CD14-positive monocyte (primary cell): ENCODE results near the gene TEAD1. TPM values are rescaled to one million over a fixed set of nuclear protein-coding genes. Genes with fewer than 3 reads are reported as not detected.

ENCODE experiments used
- DNase-seq, 3 donors: peaks; one replicate each; pipeline ENCODE4 v3.0.0-alpha.2; 2011 to 2022
- H2AFZ ChIP-seq: 2 replicates; pipeline ENCODE4 v1.6.0; 2012; ENCODE audit warnings: mild to moderate bottlenecking, low read depth, low read length, inconsistent platforms; ENCODE audit not compliant: insufficient read depth, poor library complexity, severe bottlenecking
- H3K27ac ChIP-seq, 2 donors: 1 replicate in 1 of 2; 2 replicates in 1 of 2; pipeline ENCODE4 v1.5.1; 2012 to 2013; ENCODE audit warnings: low read length in 2 of 2, control low read depth in 1 of 2, inconsistent platforms in 1 of 2, low read depth in 1 of 2, mild to moderate bottlenecking in 1 of 2
- H3K27me3 ChIP-seq, 2 donors: one replicate each; pipeline versions ENCODE4 v1.6.0 to v1.6.1; 2011 to 2013; ENCODE audit warnings: low read length in 2 of 2; ENCODE audit not compliant: control insufficient read depth in 2 of 2, insufficient read depth in 2 of 2
- H3K36me3 ChIP-seq, 2 donors: replicated peaks in 1 of 2; 1 replicate in 1 of 2; 2 replicates in 1 of 2; pipeline versions ENCODE4 v1.5.1 to v1.6.1; 2012 to 2013; ENCODE audit warnings: low read length in 2 of 2, control low read depth in 1 of 2, inconsistent platforms in 1 of 2, mild to moderate bottlenecking in 1 of 2; ENCODE audit not compliant: insufficient read depth in 2 of 2, control insufficient read depth in 1 of 2
- H3K4me1 ChIP-seq, 2 donors: 1 replicate in 1 of 2; 2 replicates in 1 of 2; pipeline versions ENCODE4 v1.5.1 to v1.6.1; 2012 to 2013; ENCODE audit warnings: low read length in 2 of 2, control low read depth in 1 of 2, inconsistent platforms in 1 of 2, mild to moderate bottlenecking in 1 of 2, moderate library complexity in 1 of 2; ENCODE audit not compliant: insufficient read depth in 2 of 2, control insufficient read depth in 1 of 2
- H3K4me2 ChIP-seq: replicated peaks from 2 replicates; pipeline ENCODE3; 2012; ENCODE audit warnings: low read length, moderate library complexity, mild to moderate bottlenecking; ENCODE audit not compliant: poor library complexity, severe bottlenecking; ENCODE audit errors: extremely low read depth
- H3K4me3 ChIP-seq, 3 experiments: fragments of 200-600 bp in 1 of 3; sonication (generic) in 1 of 3; replicated peaks in 1 of 3; 1 replicate in 2 of 3; 2 replicates in 1 of 3; pipeline ENCODE4 v1.5.1; 2011 to 2013; ENCODE audit warnings: low read length in 3 of 3, mild to moderate bottlenecking in 3 of 3, control low read depth in 2 of 3, low read depth in 2 of 3, inconsistent platforms in 1 of 3, moderate library complexity in 1 of 3
- H3K79me2 ChIP-seq: 2 replicates; pipeline ENCODE4 v1.6.0; 2012; ENCODE audit warnings: mild to moderate bottlenecking, control low read depth, inconsistent platforms, low read length, moderate library complexity; ENCODE audit not compliant: insufficient read depth
- H3K9ac ChIP-seq: 2 replicates; pipeline ENCODE4 v1.6.0; 2017; ENCODE audit warnings: low read length, mild to moderate bottlenecking; ENCODE audit not compliant: insufficient read depth, poor library complexity, severe bottlenecking
- H3K9me3 ChIP-seq, 2 donors: replicated peaks in 1 of 2; 1 replicate in 1 of 2; 2 replicates in 1 of 2; pipeline versions ENCODE4 v1.5.1 to v1.6.1; 2012 to 2013; ENCODE audit warnings: low read length in 2 of 2, control low read depth in 1 of 2; ENCODE audit not compliant: control insufficient read depth in 1 of 2, insufficient read depth in 1 of 2
- H4K20me1 ChIP-seq: 2 replicates; pipeline ENCODE4 v1.6.0; 2012; ENCODE audit warnings: mild to moderate bottlenecking, low read length, control low read depth, moderate library complexity; ENCODE audit not compliant: insufficient read depth
- H3K27ac Mint-ChIP-seq, 7 donors: one replicate each; pipeline ENCODE4 v1.8.0; 2020; ENCODE audit warnings: mild to moderate bottlenecking in 7 of 7, mixed read lengths in 7 of 7, moderate library complexity in 6 of 7, inconsistent platforms in 2 of 7
- H3K27me3 Mint-ChIP-seq, 3 donors: one replicate each; pipeline ENCODE4 v1.8.0; 2021 to 2022; ENCODE audit warnings: low read depth in 3 of 3, mild to moderate bottlenecking in 3 of 3, mixed read lengths in 3 of 3, moderate library complexity in 3 of 3, inconsistent platforms in 1 of 3
- H3K36me3 Mint-ChIP-seq, 2 donors: one replicate each; pipeline ENCODE4 v1.8.0; 2020; ENCODE audit warnings: mixed read lengths in 2 of 2, inconsistent platforms in 1 of 2, mild to moderate bottlenecking in 1 of 2
- H3K4me1 Mint-ChIP-seq: one replicate; pipeline ENCODE4 v1.8.0; 2020; ENCODE audit warnings: mild to moderate bottlenecking, mixed read lengths
- H3K4me3 Mint-ChIP-seq, 2 donors: one replicate each; pipeline ENCODE4 v1.8.0; 2020; ENCODE audit warnings: mild to moderate bottlenecking in 2 of 2, mixed read lengths in 2 of 2, moderate library complexity in 1 of 2
- H3K9me3 Mint-ChIP-seq, 7 donors: one replicate each; pipeline ENCODE4 v1.8.0; 2020 to 2022; ENCODE audit warnings: mixed read lengths in 7 of 7, mild to moderate bottlenecking in 6 of 7, moderate library complexity in 6 of 7, inconsistent platforms in 2 of 7
- CTCF ChIP-seq: fragments of 200-600 bp; IDR thresholded peaks from one replicate; pipeline ENCODE4 v1.8.0; 2022; ENCODE audit warnings: antibody characterized with exemption, mild to moderate bottlenecking
- WGBS: methylation state at CpG from one replicate; pipeline ENCODE4 v1.1.5; 2013; ENCODE audit warnings: missing lambda C conversion rate; ENCODE audit not compliant: insufficient coverage; 5-methylcytosine and 5-hydroxymethylcytosine counted together
- intact Hi-C, 2 donors: fragments of 100-400 bp; cut with micrococcal nuclease; formaldehyde crosslinking; loops; one replicate each; pipeline versions ENCODE4 v1.15.0 to v1.15.1; 2023
- polyA plus RNA-seq, 3 donors: library from polyadenylated mRNA; depleted of rRNA in 1 of 3; unstranded in 2 of 3; stranded (reverse) in 1 of 3; fragments of 300-500 nt in 2 of 3; fragments of >200 nt in 1 of 3; fragmentation: Illumina TruSeq in 2 of 3; gene quantifications; 1 replicate in 2 of 3; 2 replicates in 1 of 3; pipeline ENCODE4 v1.2.3, GENCODE V29; 2012 to 2021

TEAD1 gene
- polyA plus RNA-seq, 3 donors: not detected

DNA sequence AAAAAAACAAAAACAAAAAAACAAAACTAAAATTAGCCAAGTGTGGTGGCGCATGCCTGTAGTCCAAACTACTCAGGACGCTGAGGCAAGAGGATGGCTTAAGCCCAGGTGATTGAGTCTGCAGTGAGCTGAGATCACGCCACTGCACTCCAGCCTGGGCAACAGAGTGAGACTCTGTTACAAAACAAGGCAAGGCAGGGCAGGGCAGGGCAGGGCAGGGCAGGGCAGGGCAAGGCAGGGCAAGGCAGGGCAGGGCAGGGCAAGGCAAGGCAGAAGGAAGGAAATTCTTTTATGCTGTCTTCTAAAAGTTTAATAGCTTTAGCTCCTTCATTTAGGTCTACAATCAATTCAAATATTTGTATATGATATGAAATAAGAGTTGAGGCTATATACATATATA, 284.8 kb downstream of the TEAD1 start:
- 98% methylated on average over 3 of the region's 3 CpGs for WGBS
- H3K4me1 ChIP-seq: no peaks in the 10 kb centered on the region
- no peaks in the 10 kb centered on the region for H3K9me3 ChIP-seq
- peaks cover 5 to 13% (median 6%) of the 10 kb centered on the region in 3 donors for H3K27me3 Mint-ChIP-seq
- H3K27ac Mint-ChIP-seq: no peak overlapping the region
- TF ChIP-seq CTCF: no peak
- no peaks in the 10 kb centered on the region for H4K20me1 ChIP-seq
- no peak overlapping the region for H3K4me2 ChIP-seq
- no peak overlapping the region for H3K27ac ChIP-seq
- H2AFZ ChIP-seq: no peak overlapping the region
- H3K79me2 ChIP-seq: no peaks in the 10 kb centered on the region
- no peak overlapping the region for H3K4me3 ChIP-seq
- DNase-seq: no peak
- no peak overlapping the region for H3K9ac ChIP-seq
- H3K36me3 Mint-ChIP-seq: no peaks in the 10 kb centered on the region
- H3K27me3 ChIP-seq: no peaks in the 10 kb centered on the region
- no peak overlapping the region for H3K4me3 Mint-ChIP-seq
- H3K9me3 Mint-ChIP-seq: peaks cover 0 to 1% (median 0%) of the 10 kb centered on the region in 7 donors
- H3K4me1 Mint-ChIP-seq: no peaks in the 10 kb centered on the region
- intact Hi-C loops: no loop called here
- H3K36me3 ChIP-seq: no peaks in the 10 kb centered on the region

GRCh38 chr11:12961615-12962014, 287.4 kb downstream of the TEAD1 start:
- no peak for TF ChIP-seq CTCF
- Histone ChIP-seq H3K4me1 (no peaks in the 10 kb centered on the region), H2AFZ (no peak overlapping the region), H3K9ac (no peak overlapping the region), H3K79me2 (no peaks in the 10 kb centered on the region), H3K4me3 (no peak overlapping the region), H3K9me3 (no peaks in the 10 kb centered on the region), H3K4me2 (no peak overlapping the region), H3K27me3 (no peaks in the 10 kb centered on the region), H3K27ac (no peak overlapping the region), H4K20me1 (no peaks in the 10 kb centered on the region), H3K36me3 (no peaks in the 10 kb centered on the region)
- intact Hi-C loops: no loop called here
- no peaks in the 10 kb centered on the region for H3K4me1 Mint-ChIP-seq
- no peak overlapping the region for H3K27ac Mint-ChIP-seq
- no peaks in the 10 kb centered on the region for H3K36me3 Mint-ChIP-seq
- no peaks in the 10 kb centered on the region for H3K9me3 Mint-ChIP-seq
- H3K27me3 Mint-ChIP-seq: peaks cover 7 to 11% (median 9%) of the 10 kb centered on the region in 3 donors
- DNase-seq: no peak
- H3K4me3 Mint-ChIP-seq: no peak overlapping the region
- no CpG with 5 or more reads among the region's 2 CpGs for WGBS
